HG03439 (cell line): ENCODE measurements around the gene TAF7.
"Not testable (repeated sequence)": the region's sequence is repeated elsewhere in the genome, so short reads cannot be mapped to it uniquely, and the experiment has no call there.

ENCODE experiments used
- ATAC-seq: cut with Tn5 transposase; IDR thresholded peaks from one replicate; pipeline ENCODE4 v1.9.1; 2021; ENCODE audit warnings: mild to moderate bottlenecking, moderate library complexity; ENCODE audit not compliant: unreplicated experiment

Gene TAF7, protein sequence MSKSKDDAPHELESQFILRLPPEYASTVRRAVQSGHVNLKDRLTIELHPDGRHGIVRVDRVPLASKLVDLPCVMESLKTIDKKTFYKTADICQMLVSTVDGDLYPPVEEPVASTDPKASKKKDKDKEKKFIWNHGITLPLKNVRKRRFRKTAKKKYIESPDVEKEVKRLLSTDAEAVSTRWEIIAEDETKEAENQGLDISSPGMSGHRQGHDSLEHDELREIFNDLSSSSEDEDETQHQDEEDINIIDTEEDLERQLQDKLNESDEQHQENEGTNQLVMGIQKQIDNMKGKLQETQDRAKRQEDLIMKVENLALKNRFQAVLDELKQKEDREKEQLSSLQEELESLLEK

GRCh38 chr5:141320225-141321169 is at the start of gene TAF7:
TSS of gene TAF7 (minus strand) at chr5:141320784. CDS start at chr5:141320044, 740 bp downstream.
- peak; percentile 98 for ATAC-seq

GRCh38 chr5:141366016-141366896 is 45.7 kb upstream of the TAF7 start:
- no peak for ATAC-seq

GRCh38 chr5:141363952-141364660 is 43.5 kb upstream of the TAF7 start, which contains the start of gene PCDHGA5:
TSS of gene PCDHGA5 (plus strand) at chr5:141364162. CDS start at chr5:141364331, 169 bp downstream.
- ATAC-seq = no peak

DNA sequence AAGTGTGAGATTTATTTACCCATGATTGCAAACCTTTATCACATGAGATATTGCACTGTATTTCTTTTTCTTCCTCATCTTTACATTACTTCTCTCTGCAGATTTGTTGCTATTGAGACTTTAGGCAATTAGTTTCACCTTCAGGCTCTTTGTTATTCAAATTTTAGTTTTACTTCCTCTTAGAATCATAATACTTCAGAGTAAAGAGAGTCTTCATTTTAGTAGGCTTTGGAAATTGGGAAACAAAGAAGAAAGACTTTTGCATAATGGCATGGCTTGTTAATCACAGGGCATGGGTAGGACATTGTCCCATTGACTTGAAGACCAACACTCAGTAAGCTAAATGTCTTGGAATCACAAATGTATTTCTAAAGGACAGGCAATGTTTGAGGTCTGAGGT is 42.1 kb upstream of the TAF7 start:
- ATAC-seq = no peak

- no peak for ATAC-seq
Observed at GRCh38 chr5:141360685-141361084, 40.1 kb upstream of the TAF7 start.

- no peak for ATAC-seq
Observed at GRCh38 chr5:141359790-141360426, 39.3 kb upstream of the TAF7 start, which contains the start of gene PCDHGB2. TSS of gene PCDHGB2 (plus strand) at chr5:141359994. CDS start at chr5:141360136, 142 bp downstream.

GRCh38 chr5:141356950-141357349 is 36.4 kb upstream of the TAF7 start:
- no peak for ATAC-seq

- no peak for ATAC-seq
Observed at GRCh38 chr5:141356133-141356532, 35.5 kb upstream of the TAF7 start.

GRCh38 chr5:141355641-141356040 is 35.1 kb upstream of the TAF7 start:
- no peak for ATAC-seq

- ATAC-seq = no peak
Observed at GRCh38 chr5:141354900-141355469, 34.4 kb upstream of the TAF7 start, which contains the start of gene PCDHGA4. TSS of gene PCDHGA4 (plus strand) at chr5:141355021. CDS start at chr5:141355108, 87 bp downstream.

DNA sequence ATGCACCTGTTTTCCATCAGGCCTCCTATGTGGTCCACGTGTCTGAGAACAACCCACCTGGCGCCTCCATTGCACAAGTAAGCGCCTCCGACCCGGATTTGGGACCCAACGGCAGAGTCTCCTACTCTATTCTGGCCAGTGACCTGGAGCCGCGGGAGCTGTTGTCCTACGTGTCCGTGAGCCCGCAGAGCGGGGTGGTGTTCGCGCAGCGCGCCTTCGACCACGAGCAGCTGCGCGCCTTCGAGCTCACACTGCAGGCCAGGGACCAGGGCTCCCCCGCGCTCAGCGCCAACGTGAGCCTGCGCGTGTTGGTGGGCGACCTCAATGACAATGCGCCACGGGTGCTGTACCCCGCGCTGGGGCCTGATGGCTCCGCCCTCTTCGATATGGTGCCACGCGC is 31.0 kb upstream of the TAF7 start:
- no peak for ATAC-seq

DNA sequence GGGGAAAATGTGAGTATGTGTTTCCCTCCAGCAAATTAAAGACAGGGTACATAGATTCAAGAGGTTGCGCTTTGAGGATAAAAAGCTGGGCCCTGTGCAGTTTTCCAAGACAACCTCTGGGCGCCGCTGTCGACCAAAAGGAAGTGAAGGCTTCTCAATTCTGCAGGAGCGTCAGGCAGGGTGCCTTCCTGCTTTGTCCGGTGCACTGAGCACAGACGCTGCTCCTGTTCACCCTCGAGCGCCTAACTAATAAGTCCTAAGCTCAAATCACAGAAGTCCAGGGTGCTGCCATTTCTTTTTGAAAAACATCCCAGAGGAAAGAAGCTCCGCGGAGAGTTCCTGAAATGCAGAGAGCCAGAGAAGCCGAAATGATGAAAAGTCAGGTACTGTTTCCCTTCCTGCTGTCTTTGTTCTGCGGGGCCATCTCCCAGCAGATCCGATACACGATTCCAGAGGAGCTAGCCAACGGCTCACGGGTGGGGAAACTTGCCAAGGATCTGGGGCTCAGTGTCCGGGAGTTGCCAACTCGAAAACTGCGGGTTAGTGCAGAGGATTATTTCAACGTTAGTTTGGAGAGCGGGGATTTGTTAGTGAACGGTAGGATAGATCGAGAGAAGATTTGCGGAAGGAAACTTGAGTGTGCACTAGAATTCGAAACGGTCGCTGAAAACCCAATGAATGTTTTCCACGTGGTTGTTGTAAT is 29.5 kb upstream of the TAF7 start, which contains the start of gene PCDHGB1:
Gene PCDHGB1, plus strand, starts transcription at position 183 of the 703 bp plus-strand sequence. Its CDS starts 162 bp downstream, at position 345.
- no peak for ATAC-seq

- not testable (repeated sequence) for ATAC-seq
Observed at GRCh38 chr5:141346017-141346416, 25.4 kb upstream of the TAF7 start.

- ATAC-seq = no peak
Observed at GRCh38 chr5:141345327-141345726, 24.7 kb upstream of the TAF7 start.

GRCh38 chr5:141343953-141344463 is 23.4 kb upstream of the TAF7 start:
- ATAC-seq = no peak

DNA sequence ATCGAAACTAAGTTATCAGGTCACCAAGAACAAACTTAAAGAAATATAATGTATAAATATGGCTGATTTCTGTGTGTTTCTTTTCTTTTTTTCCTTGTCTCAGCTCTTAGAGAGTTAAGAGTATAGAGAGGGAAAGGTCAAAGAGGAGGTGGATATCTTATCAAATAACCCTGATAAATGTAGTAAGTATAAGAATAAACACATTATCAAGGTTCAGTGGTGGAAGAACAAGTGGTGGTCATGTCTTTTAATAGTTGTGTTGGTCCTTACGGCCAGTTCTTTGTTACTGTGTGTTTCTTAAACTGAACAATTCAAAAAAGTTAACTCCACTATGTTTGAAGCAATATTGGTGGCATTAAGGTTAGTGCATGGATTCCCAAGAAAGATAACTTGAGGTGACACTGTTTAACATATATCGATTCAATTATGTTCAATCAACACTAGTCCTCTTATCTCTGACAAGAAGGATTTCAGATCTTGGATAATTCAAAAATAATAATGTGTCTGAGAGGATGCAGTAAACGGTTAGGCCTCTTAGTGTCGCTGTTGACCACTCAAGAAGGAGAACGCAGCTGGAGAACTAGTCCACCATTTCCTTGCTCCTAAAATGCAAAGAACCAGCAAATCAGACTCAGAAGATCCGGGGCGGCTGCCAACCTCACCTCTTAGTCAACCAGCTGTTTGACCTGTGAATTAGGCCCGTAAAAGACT is 22.8 kb upstream of the TAF7 start, which contains the start of gene PCDHGA3:
Gene PCDHGA3, plus strand, starts transcription at position 588 of the 711 bp plus-strand sequence. CDS start 205 bp downstream, outside the sequence.
- no peak for ATAC-seq

DNA sequence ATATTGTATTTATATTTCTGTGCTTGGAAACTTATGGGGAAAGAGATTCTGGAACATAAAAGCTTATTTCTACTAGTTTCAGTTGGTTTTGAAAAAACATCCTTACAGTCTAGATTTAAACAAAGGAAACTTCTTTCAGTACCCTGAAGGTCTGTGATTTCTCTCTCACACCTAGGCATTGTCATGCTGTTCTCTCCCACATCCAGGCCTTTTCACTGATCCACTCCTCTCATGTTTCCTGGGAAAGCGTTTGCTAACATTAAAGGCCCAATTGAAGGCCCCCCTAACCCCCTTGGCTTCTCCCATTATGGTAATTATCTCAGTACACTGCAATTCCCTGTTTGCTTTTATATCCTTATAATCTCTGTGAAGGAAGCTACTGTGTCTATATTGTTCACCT is 22.2 kb upstream of the TAF7 start:
- ATAC-seq = no peak
